H1 (cell line): ENCODE data around the gene BOLA1. TPM values are rescaled to one million over a fixed set of nuclear protein-coding genes. Genes with fewer than 3 reads are reported as not detected.

Source experiments
- RAD21 ChIP-seq, 2 experiments: IDR thresholded peaks in 1 of 2; conservative IDR thresholded peaks in 1 of 2; 2 replicates each; pipeline ENCODE4 v1.6.1; 2011; ENCODE audit warnings: low read depth in 2 of 2, low read length in 2 of 2, improper control_type of control experiment in 1 of 2, inconsistent platforms in 1 of 2, mild to moderate bottlenecking in 1 of 2, moderate library complexity in 1 of 2
- RFX5 ChIP-seq: IDR thresholded peaks from 2 replicates; pipeline ENCODE4 v1.6.1; 2011; ENCODE audit warnings: low read depth, low read length, improper control_type of control experiment, borderline replicate concordance
- ZNF274 ChIP-seq: IDR thresholded peaks from 2 replicates; pipeline ENCODE4 v1.7.0; 2012; ENCODE audit warnings: low read length, borderline replicate concordance; ENCODE audit errors: extremely low read depth
- polyA plus RNA-seq, 7 experiments: library from polyadenylated mRNA; depleted of rRNA in 3 of 7; stranded (reverse) in 5 of 7; unstranded in 2 of 7; fragments of >200 nt in 5 of 7; fragments of 200-250 nt in 2 of 7; gene quantifications; 1 replicate in 5 of 7; 2 replicates in 1 of 7; 4 replicates in 1 of 7; pipeline versions ENCODE4 v1.2.1 to v1.2.3, GENCODE V29; 2011 to 2013; ENCODE audit warnings: missing spikeins in 2 of 7, mixed read lengths in 2 of 7
- total RNA-seq: library from RNA; stranded (reverse); fragmentation: NEBNext Ultra II Directional; extraction: Animal tissue kit (Norgen Biotek cat#: 25700); gene quantifications from 2 replicates; pipeline ENCODE4 v1.2.1, GENCODE V29; 2021

Gene BOLA1
- total and polyA plus RNA-seq, 2 of the 8 experiments (the other 6 are each of a cell fraction or from before 2014, with no cell fraction given): 8.1 to 15.4 TPM

GRCh38 chr1:149899460-149900284, at the start of gene BOLA1 (continued):
- no peak for TF ChIP-seq ZNF274
- TF ChIP-seq RAD21 (IDR thresholded peaks at IDR 0.05 in 1 of 2, conservative IDR thresholded peaks at IDR 0.05 in 1 of 2; ENCODE audit: low read depth in 2 of 2, low read length in 2 of 2): 0 out of 4 replicates have a peak, but pooled peaks of 1 of the 2 experiments have one; percentile 2
- no peak for TF ChIP-seq RFX5
